Astrocyte of the spinal cord (primary cell): ENCODE data around the gene TENM4.

Experiments used
- DNase-seq: peaks from one replicate; pipeline ENCODE4 v3.0.0; 2011; ENCODE audit warnings: low read depth, low spot score
- H3K4me3 ChIP-seq: 2 replicates; pipeline ENCODE4 v1.5.1; 2011; ENCODE audit warnings: low read depth, mild to moderate bottlenecking, low read length, moderate library complexity
- in situ Hi-C: cut with HindIII; loops from 2 replicates; pipeline ENCODE4 v1.10.0; 2017; ENCODE audit warnings: low sequenced_read_pairs
- TF ChIP-seq, protein P1 (sequence below): IDR thresholded peaks from 2 replicates; pipeline ENCODE4 v1.5.1; 2012; ENCODE audit warnings: low read depth, mild to moderate bottlenecking, low read length, inconsistent platforms

The TENM4 gene

GRCh38 chr11:79199729-79200354 is 241.0 kb downstream of the TENM4 start:
- H3K4me3 ChIP-seq = no peak overlapping the region
- in situ Hi-C loops = no loop called here
- TF ChIP-seq, protein P1, sequence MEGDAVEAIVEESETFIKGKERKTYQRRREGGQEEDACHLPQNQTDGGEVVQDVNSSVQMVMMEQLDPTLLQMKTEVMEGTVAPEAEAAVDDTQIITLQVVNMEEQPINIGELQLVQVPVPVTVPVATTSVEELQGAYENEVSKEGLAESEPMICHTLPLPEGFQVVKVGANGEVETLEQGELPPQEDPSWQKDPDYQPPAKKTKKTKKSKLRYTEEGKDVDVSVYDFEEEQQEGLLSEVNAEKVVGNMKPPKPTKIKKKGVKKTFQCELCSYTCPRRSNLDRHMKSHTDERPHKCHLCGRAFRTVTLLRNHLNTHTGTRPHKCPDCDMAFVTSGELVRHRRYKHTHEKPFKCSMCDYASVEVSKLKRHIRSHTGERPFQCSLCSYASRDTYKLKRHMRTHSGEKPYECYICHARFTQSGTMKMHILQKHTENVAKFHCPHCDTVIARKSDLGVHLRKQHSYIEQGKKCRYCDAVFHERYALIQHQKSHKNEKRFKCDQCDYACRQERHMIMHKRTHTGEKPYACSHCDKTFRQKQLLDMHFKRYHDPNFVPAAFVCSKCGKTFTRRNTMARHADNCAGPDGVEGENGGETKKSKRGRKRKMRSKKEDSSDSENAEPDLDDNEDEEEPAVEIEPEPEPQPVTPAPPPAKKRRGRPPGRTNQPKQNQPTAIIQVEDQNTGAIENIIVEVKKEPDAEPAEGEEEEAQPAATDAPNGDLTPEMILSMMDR = no peak
- no peak for DNase-seq

GRCh38 chr11:79198898-79199250 is 242.0 kb downstream of the TENM4 start:
- in situ Hi-C loops = no loop called here
- peak; percentile 43 for DNase-seq
- TF ChIP-seq, protein P1 = no peak
- no peak overlapping the region for H3K4me3 ChIP-seq

GRCh38 chr11:79198203-79198897 is 242.5 kb downstream of the TENM4 start:
- in situ Hi-C loops = no loop called here
- TF ChIP-seq, protein P1 = no peak
- no peak for DNase-seq
- H3K4me3 ChIP-seq = no peak overlapping the region

DNA sequence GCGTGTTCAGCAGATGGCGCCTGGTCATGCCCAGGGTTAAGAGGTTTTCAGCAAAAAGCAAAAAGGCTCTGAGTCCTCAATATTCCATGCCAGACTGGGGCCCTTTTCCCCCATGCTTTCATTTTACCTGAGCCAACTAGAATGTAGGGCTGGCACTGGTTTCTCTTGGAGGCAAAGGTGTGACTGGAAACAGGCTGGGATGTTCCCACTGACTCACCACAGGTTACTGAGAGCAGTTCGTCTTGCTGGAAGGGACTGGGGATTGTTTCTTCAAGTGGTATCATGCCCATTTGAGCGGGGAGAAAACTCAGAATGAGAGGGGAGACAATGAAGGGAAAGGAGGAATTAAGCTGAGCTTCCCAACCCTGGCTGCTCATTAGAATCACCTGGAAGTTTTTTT is 243.9 kb downstream of the TENM4 start:
- H3K4me3 ChIP-seq = no peak overlapping the region
- TF ChIP-seq, protein P1 = no peak
- in situ Hi-C loops = no loop called here
- DNase-seq = no peak

- H3K4me3 ChIP-seq = no peak overlapping the region
- TF ChIP-seq, protein P1 = no peak
- DNase-seq = no peak
- in situ Hi-C loops = no loop called here
Observed at GRCh38 chr11:79195209-79195608, 245.6 kb downstream of the TENM4 start.

DNA sequence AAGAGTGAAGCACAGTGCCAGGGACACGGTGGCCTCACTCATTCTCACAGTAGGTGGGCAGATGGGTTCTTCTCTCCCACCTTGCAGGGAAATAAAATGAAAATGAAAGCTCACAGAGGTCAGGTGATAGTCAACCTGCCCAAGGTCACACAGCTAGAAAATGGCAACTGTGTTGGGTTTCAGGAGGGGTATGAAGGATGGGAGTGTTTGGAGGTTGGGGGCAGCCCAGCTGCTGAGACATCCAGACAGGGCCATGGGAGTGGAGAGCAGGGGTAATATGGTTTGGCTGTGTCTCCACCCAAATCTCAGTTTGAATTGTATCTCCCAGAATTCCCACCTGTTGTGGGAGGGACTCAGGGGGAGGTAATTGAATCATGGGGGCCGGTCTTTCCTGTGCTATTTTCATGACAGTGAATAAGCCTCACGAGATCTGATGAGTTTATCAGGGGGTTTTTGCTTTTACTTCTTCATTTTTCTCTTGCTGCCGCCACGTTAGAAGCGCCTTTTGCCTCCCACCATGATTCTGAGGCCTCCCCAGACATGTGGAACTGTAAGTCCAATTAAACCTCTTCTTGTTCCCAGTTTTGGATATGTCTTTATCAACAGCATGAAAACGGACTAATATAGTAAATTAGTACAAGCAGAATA is 247.0 kb downstream of the TENM4 start:
- no peak overlapping the region for H3K4me3 ChIP-seq
- TF ChIP-seq, protein P1 = no peak
- in situ Hi-C loops = no loop called here
- DNase-seq = no peak
